Activated T-cell treated with anti-CD3 and anti-CD28 coated beads, Interleukin-2, amount 50 U/mL, for 72 hours (primary cell): ENCODE measurements around the gene PPA1. TPM values are rescaled to one million over a fixed set of nuclear protein-coding genes. Genes with fewer than 3 reads are reported as not detected.
"Not testable (repeated sequence)": the region's sequence is repeated elsewhere in the genome, so short reads cannot be mapped to it uniquely, and the experiment has no call there.

Experiments
- ATAC-seq, 2 donors: fragments of 150-1000 bp; cut with Tn5 transposase; replicated peaks in 1 of 2; 2 replicates each; pipeline ENCODE4 v1.10.0; 2021; ENCODE audit warnings: moderate library complexity in 2 of 2, mild to moderate bottlenecking in 1 of 2
- DNase-seq, 2 donors: peaks; one replicate each; pipeline ENCODE4 v3.0.0; 2021 to 2022; ENCODE audit warnings: mixed read lengths in 1 of 2
- H3K27ac Mint-ChIP-seq: one replicate; pipeline ENCODE4 v1.8.0; 2022; ENCODE audit warnings: mild to moderate bottlenecking, moderate library complexity, mixed read lengths
- H3K27me3 Mint-ChIP-seq: one replicate; pipeline ENCODE4 v1.8.0; 2022; ENCODE audit warnings: low read depth, mixed read lengths
- H3K36me3 Mint-ChIP-seq, 2 donors: one replicate each; pipeline ENCODE4 v1.8.0; 2022; ENCODE audit warnings: mixed read lengths in 2 of 2, mild to moderate bottlenecking in 1 of 2; ENCODE audit not compliant: insufficient read depth in 2 of 2
- H3K4me1 Mint-ChIP-seq: one replicate; pipeline ENCODE4 v1.8.0; 2022; ENCODE audit warnings: low read depth, mixed read lengths
- H3K4me3 Mint-ChIP-seq, 2 donors: one replicate each; pipeline ENCODE4 v1.8.0; 2022; ENCODE audit warnings: mild to moderate bottlenecking in 2 of 2, mixed read lengths in 2 of 2, moderate library complexity in 2 of 2
- H3K9me3 Mint-ChIP-seq, 2 donors: one replicate each; pipeline ENCODE4 v1.8.0; 2022; ENCODE audit warnings: mixed read lengths in 2 of 2
- total RNA-seq, 2 donors: library from RNA; stranded (reverse); gene quantifications; one replicate each; pipeline ENCODE4 v1.2.3, GENCODE V29; 2022

Gene PPA1
- total RNA-seq, 2 donors from 2014 or later = 274 to 290 TPM

DNA sequence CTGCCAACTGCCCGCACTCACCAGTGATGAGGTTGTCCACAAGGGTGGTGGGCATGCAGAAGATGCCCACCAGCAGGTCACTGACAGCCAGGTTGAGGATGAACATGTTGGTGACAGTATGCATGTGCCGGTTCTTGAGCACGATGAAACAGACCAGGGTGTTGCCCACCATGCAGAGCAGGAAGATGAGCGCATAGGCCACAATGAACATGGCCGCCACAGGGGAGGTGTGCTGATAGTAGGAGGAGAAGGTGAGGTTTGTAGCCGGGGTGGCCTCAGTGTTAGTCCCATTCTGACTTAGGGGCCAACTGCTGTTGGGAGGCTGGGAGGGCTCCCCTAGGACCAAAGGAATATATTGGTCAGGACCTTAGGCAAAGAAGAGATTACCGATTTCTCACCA, 32.8 kb upstream of the PPA1 start:
- Mint-ChIP-seq H3K27ac (no peak overlapping the region), H3K4me1 (peaks cover 17% of the 10 kb centered on the region), H3K9me3 (peaks cover 3 to 7% of the 10 kb centered on the region in 2 donors), H3K27me3 (peaks cover 33% of the 10 kb centered on the region), H3K4me3 (no peak overlapping the region), H3K36me3 (peaks cover 7 to 8% of the 10 kb centered on the region in 2 donors)
- no peak for DNase-seq
- no peak for ATAC-seq

DNA sequence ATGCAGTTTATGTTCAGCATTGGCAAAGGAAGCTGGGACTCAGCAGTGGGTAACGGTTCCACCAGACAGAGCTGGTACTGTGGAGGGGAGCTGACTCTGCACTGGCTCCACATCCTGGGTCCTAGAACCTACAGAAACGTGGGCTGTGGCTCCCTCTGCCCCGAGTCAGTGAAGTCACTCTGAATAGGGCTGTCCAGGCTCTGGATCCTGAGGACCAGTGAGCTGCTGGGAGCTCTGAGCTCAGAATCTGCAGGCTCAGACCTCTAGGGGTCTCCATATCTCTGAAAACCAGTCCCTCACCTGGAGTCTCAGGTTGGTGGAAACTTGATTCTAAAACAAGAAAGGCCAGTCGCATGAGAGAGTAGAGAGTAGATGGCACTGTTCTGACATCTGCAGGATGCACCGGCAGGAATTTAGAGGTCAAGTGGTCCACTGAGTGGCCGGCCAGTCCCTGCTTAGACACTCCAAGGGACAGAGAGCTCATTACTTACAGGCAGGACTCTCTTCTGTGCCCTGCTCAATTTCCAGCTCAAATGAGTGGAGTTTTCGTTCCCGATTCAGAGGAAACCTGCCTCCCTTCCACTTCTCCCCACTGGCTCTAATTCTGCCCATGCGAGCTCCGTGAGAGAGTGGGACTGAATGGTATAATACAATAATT, 31.9 kb upstream of the PPA1 start:
- peak in 1 of 2 donors; percentile 36 for ATAC-seq
- peaks cover 35% of the 10 kb centered on the region for H3K27me3 Mint-ChIP-seq

GRCh38 chr10:70260734-70261133, 27.5 kb upstream of the PPA1 start:
- Mint-ChIP-seq H3K4me3 (no peak overlapping the region), H3K9me3 (peaks cover 6 to 7% of the 10 kb centered on the region in 2 donors), H3K27ac (no peak overlapping the region), H3K36me3 (peaks cover 7 to 8% of the 10 kb centered on the region in 2 donors), H3K4me1 (peaks cover 7% of the 10 kb centered on the region), H3K27me3 (peaks cover 41% of the 10 kb centered on the region)
- ATAC-seq (no peak), DNase-seq (no peak)

More for the DNA sequence above, 31.9 kb upstream of the PPA1 start:
- DNase-seq = no peak
- Mint-ChIP-seq H3K4me1 (peaks cover 10% of the 10 kb centered on the region), H3K9me3 (peaks cover 6 to 7% of the 10 kb centered on the region in 2 donors), H3K4me3 (no peak overlapping the region), H3K36me3 (peaks cover 7 to 8% of the 10 kb centered on the region in 2 donors), H3K27ac (no peak overlapping the region)

GRCh38 chr10:70260259-70260658, 27.0 kb upstream of the PPA1 start:
- H3K9me3 Mint-ChIP-seq = peaks cover 6 to 7% of the 10 kb centered on the region in 2 donors
- peaks cover 10% of the 10 kb centered on the region for H3K4me1 Mint-ChIP-seq
- ATAC-seq (no peak), DNase-seq (no peak)
- H3K27me3 Mint-ChIP-seq = peaks cover 40% of the 10 kb centered on the region
- H3K4me3 Mint-ChIP-seq = no peak overlapping the region
- no peak overlapping the region for H3K27ac Mint-ChIP-seq
- H3K36me3 Mint-ChIP-seq = peaks cover 7 to 8% of the 10 kb centered on the region in 2 donors

GRCh38 chr10:70258216-70258615, 25.0 kb upstream of the PPA1 start:
- Mint-ChIP-seq H3K36me3 (peaks cover 7 to 8% of the 10 kb centered on the region in 2 donors), H3K27ac (no peak overlapping the region), H3K9me3 (peaks cover 6 to 7% of the 10 kb centered on the region in 2 donors), H3K4me1 (peaks cover 10% of the 10 kb centered on the region), H3K27me3 (peaks cover 47% of the 10 kb centered on the region), H3K4me3 (no peak overlapping the region)
- DNase-seq (no peak), ATAC-seq (no peak)

- H3K4me3 Mint-ChIP-seq, H3K36me3 Mint-ChIP-seq, H3K27ac Mint-ChIP-seq, DNase-seq, H3K9me3 Mint-ChIP-seq, ATAC-seq: not testable (repeated sequence)
- Mint-ChIP-seq H3K4me1 (peaks cover 10% of the 10 kb centered on the region), H3K27me3 (peaks cover 51% of the 10 kb centered on the region)
These were observed 24.6 kb upstream of the PPA1 start for GRCh38 chr10:70257816-70258215.

DNA sequence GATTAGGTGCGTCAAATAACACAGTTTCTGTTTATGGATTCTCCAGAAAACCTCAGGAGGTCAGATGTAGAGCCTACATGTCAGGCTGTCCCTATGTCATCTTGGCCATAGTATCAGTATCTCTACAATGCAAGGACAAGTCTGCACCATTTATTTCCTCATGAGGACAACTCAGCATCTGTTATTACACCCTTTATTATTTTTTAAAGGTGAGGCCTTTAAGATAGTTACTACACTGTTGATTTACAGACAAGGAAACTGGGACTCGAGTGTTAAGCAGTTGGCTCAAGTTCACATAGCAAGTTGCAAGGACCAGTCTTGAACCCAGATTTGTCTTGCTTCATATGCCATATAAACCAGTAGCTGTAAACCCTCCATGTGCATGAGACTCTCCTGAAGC, 23.2 kb upstream of the PPA1 start:
- H3K27ac Mint-ChIP-seq = no peak overlapping the region
- peaks cover 10% of the 10 kb centered on the region for H3K4me1 Mint-ChIP-seq
- peak overlapping the region; percentile 11 to 80 for H3K4me3 Mint-ChIP-seq
- DNase-seq = no peak
- no peak for ATAC-seq
- peaks cover 4% of the 10 kb centered on the region in 2 donors for H3K36me3 Mint-ChIP-seq
- H3K9me3 Mint-ChIP-seq = peaks cover 3 to 6% of the 10 kb centered on the region in 2 donors
- H3K27me3 Mint-ChIP-seq = peaks cover 51% of the 10 kb centered on the region

GRCh38 chr10:70255329-70256299, 22.4 kb upstream of the PPA1 start:
- peak in 1 of 2 donors; percentile 31 for DNase-seq
- H3K9me3 Mint-ChIP-seq = peaks cover 0 to 1% of the 10 kb centered on the region in 2 donors
- H3K36me3 Mint-ChIP-seq = no peaks in the 10 kb centered on the region
- H3K4me1 Mint-ChIP-seq = peaks cover 10% of the 10 kb centered on the region
- no peak overlapping the region for H3K27ac Mint-ChIP-seq
- H3K4me3 Mint-ChIP-seq = peak overlapping the region; percentile 66 to 80
- peak; percentile 63 to 83 for ATAC-seq
- H3K27me3 Mint-ChIP-seq = peaks cover 50% of the 10 kb centered on the region

GRCh38 chr10:70254778-70255328, 21.6 kb upstream of the PPA1 start:
- peaks cover 58% of the 10 kb centered on the region for H3K27me3 Mint-ChIP-seq
- no peaks in the 10 kb centered on the region for H3K36me3 Mint-ChIP-seq
- H3K4me3 Mint-ChIP-seq = peak overlapping the region; percentile 66 to 80
- no peak overlapping the region for H3K27ac Mint-ChIP-seq
- ATAC-seq (no peak), DNase-seq (no peak)
- peaks cover 10% of the 10 kb centered on the region for H3K4me1 Mint-ChIP-seq
- no peaks in the 10 kb centered on the region for H3K9me3 Mint-ChIP-seq

GRCh38 chr10:70253878-70254765, 20.9 kb upstream of the PPA1 start:
- DNase-seq (no peak), ATAC-seq (no peak)
- Mint-ChIP-seq H3K27me3 (peaks cover 52% of the 10 kb centered on the region), H3K4me3 (peak overlapping the region in 1 of 2 donors; percentile 6), H3K36me3 (no peaks in the 10 kb centered on the region), H3K27ac (no peak overlapping the region), H3K9me3 (no peaks in the 10 kb centered on the region), H3K4me1 (peaks cover 10% of the 10 kb centered on the region)

- H3K27ac Mint-ChIP-seq = no peak overlapping the region
- no peaks in the 10 kb centered on the region for H3K36me3 Mint-ChIP-seq
- no peaks in the 10 kb centered on the region for H3K9me3 Mint-ChIP-seq
- H3K4me1 Mint-ChIP-seq = peaks cover 7% of the 10 kb centered on the region
- H3K27me3 Mint-ChIP-seq = peaks cover 54% of the 10 kb centered on the region
- H3K4me3 Mint-ChIP-seq = no peak overlapping the region
- no peak for DNase-seq
- ATAC-seq = no peak
These were observed 17.9 kb upstream of the PPA1 start for GRCh38 chr10:70250961-70251680.

DNA sequence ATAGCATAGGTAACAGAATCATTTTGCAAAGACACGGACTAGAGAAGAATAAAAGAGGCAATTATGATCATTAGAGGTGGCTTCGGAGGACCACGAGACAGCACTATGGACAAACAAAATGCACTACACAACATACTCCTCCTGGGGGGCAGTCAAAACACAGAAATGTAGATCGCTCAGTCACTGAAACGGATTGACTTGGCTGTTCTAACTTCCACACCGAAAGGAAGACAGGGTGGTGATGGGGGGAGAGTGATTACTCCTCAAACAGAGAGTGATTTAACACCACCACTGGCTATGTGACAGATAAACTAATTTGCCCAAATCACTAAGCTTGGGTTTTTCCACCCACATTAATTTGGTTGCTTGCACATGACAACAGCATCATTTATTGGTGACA, 14.1 kb upstream of the PPA1 start:
- Mint-ChIP-seq H3K36me3 (no peaks in the 10 kb centered on the region), H3K27me3 (peaks cover 36% of the 10 kb centered on the region), H3K4me3 (no peak overlapping the region), H3K4me1 (no peaks in the 10 kb centered on the region), H3K9me3 (no peaks in the 10 kb centered on the region), H3K27ac (no peak overlapping the region)
- ATAC-seq = no peak
- no peak for DNase-seq
